NCI-H82 (cell line): ENCODE data around the gene GRK3.
"Not testable (repeated sequence)": the region's sequence is repeated elsewhere in the genome, so short reads cannot be mapped to it uniquely, and the experiment has no call there.

Source experiments
- DNase-seq: peaks from one replicate; lab custom pipeline; 2025; lab: John Stamatoyannopoulos, UW

The GRK3 gene

DNA sequence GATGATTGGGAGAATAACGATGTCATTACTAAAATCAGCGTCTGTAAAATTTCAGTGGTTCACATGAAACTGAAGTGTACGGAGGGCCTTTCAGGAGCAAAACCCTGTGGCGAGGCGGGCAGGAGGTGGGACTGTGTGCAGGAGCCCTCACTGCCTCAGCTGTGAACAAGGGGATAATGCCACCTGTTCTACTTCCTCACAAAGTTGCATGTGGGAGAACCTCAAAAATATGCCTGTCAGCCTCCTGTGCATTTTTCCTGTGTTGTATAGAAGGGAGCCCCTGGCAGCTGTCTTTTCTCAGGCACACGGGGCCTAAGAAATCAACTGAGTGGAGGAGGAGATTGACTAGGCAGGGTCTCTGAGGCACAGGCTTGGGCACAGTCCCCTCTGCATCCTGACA is 134.5 kb downstream of the GRK3 start:
- no peak for DNase-seq

DNA sequence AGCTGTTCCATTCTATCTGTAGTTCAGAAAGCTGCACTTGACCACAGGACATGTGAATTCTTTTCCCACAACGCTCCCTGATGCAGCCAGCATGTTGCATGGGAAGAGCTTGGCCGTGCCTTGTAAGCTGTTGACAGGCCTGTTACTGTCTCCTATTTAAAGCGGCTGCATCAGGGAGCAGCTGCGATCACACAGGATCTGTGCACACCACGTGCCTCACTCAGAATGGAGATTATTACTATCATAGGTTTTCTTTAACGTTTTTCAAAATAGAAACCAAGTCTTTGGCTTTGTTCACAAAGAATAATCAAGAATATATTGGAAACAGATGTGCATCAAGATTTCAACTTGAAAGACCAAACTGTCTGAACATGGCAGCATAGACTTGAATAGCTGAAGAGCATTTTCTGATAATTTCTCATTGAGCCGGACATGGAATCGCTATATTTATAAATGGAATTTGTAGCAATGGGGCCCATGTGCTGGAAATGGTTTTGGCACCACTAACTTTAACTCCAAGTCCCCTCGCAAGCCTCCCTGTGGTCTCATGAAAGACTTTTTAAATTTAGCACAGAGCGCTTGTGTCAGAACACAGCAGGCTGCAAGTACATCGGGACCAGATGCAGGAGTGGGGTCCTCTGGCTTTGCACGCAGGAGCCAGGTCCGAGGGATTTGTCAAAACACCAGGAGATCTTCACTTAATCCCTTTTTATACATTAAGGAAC is 136.7 kb downstream of the GRK3 start:
- DNase-seq = peak; percentile 88

DNA sequence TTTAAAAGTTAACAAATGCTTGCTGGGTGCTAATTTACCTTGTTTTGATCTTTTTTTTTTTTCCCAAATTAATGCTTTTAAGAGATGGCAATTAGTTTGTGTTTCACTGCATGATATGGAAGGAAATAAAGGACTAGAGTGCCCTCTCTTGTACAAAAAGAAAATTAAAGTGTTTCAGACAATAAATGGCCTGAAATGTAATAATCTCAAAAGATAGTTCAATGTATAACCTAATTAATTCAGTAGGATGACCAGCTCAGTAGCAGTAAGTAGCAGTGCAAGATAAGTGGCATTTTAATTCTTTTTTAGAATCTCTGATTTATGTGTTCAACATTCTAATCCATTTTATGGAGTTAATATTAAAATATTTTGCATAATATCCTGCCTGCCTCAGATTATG is 137.6 kb downstream of the GRK3 start:
- peak; percentile 33 for DNase-seq

DNA sequence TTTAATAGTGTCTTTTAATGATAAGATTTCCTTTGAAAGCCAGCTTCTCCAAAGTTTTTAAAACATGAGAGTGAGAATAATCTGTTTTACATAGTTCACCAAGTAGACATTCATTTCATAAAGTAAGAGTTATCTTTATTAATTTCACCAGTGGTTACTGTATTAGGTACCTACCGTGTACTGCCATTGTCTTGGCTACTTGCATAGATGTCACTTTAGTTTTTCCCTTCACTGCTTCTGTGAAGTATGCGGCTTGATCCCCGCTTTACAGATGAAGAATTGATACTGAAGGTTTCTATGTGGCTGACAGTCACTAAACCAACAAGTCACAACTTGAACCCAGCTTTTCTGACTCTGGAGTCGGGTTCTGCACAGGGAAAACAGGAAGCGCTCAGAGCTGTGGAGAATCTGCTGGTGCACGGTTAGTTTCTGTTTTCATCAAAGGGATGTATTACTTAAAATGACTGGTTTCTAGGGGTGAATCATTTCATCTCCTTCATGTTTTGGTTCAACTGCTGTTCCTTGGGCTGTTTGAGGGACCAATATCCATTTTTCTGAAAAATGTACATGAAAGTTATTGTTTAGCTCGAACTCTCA is 138.2 kb downstream of the GRK3 start:
- no peak for DNase-seq

DNA sequence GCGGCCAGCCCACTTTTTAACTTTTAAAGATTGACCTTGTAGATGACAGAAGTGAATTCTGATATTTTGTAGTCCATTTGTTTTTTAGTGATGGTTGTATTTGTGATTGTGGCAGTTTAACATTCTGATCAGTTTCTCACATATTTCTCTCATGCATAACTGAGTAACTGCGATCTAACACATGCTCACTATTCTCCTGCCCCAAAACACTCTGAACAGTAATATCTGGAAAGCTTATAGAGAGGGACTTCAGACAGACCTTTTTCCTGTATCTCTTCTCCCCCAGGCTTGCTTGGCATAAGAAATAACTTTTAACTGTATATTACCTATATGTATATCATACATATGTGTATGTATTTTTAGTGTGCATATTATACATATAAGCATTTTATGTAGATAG is 140.2 kb downstream of the GRK3 start:
- DNase-seq = no peak

DNA sequence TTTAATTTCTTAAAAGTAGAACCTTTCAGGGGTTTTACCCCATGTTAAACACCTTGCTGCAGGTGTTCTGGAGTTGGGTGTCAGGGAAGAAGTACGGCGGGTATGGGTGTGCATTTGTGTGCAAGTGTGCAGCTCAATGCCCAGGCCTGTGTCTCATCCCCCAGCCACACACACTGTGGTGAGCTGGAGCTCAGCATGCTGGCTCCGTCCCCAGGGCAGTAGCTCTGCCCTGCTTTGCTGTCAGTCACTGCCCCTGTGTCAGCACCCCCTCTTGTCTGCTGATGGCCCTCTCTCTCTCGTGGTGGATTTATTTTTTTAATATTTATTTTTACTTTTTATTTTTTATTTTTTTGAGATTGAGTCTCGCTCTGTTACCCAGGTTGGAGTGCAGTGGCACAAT is 141.7 kb downstream of the GRK3 start:
- no peak for DNase-seq

DNA sequence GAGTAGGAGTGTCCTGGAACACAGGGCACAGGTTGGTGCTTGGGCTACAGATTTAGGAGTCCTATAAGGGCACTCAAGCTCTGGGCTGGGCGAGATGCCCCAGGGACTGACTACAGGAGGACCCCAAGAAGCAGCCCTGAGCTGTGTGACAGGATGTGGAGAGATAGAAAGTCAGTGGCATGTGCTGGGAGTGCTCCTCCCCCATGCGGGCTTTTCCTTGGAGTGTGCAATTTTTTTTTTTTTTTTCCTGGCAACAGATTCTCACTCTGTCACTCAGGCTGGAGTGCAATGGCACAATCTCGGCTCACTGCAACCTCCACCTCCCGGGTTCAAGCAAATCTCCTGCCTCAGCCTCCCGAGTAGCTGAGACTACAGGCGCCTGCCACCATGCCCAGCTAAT is 144.0 kb downstream of the GRK3 start:
- not testable (repeated sequence) for DNase-seq

DNA sequence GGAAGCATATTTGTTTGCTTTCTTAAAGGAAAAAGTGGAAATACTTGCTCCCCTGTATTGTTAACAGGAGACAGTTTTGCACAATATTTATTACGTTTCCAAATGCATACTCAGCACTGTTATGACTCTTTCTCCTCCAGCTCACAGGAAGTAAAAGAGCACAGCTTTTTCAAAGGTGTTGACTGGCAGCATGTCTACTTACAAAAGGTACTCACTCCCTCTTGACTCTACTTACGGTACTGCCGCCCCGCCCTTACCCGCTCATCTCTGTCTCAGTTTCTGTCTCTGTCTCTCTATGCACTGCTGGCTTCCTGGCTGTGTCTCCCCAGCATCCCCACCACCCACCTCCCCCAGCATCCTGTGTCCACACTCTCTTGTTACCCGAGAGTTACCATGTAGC is 145.3 kb downstream of the GRK3 start:
- DNase-seq = no peak

DNA sequence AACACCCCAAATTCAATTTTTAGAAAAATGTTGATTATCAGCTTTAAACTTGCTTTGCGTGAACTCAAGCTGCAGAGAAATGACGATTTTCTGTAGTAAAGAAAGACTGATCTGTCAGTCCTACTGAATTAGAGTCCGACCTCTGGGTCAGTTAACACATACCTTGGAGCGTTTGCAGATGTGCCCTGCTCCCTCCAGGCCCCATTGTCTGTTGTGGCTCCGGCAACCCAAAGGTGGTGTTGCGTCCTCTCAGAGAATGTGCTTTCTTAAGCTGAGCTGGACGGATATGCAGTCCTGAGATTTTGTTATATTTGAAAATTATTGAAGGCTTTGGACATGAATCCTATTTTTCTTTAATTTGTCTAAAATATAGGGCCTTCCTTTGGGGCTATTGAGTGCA is 146.0 kb downstream of the GRK3 start:
- DNase-seq = no peak

DNA sequence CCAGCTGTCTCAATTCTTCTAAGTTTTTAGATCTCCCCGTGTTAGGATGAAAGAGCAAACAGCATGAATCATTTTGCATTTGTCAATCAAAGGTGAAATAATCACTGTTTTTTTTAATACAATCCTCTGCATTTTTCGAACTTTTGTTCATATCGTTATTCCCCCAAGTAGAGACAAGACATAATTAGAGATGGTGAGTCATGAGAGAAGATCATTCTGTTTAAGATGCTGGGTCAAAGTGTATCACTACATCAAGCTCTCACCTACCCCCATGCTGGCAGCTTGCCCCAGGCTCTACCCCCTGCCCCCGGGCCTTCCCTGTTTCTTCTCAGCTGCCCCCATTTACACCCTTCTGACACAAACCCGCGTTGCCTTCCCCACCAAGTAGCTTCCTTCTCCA is 147.0 kb downstream of the GRK3 start:
- no peak for DNase-seq

DNA sequence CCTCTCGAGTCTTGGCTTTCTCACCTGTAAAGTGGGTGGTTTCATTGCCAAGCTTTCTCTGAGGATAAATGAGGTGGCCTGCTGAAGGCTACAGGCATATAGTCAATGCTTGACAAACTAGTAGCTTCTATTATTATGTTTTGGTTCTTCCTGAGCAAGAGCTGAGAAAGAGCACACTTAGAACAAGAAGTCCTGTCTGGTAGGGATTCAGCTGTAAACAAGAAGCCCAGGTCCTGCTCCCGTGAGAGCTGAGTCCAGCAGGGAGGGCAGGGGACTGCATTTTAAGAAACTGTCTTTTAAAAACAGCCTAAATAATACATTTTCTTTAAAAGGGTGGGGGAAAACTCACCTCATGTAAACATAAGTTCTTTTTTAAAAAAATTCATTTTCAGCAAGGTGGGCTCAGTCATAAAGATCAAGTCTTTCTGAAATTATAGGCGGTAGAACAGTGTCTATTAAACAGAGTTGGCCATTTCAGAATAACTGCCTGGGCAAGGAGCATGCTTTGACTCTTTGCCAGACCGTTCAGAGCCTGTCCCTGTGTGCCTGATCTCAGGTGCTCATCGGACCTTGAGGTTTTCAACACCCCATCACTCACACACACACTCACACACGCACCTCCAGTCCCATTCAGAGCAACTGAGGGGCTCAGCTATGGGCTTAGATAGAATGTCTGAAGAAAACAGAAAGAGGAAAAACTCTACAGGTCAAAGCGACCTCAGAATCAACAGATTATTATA is 148.4 kb downstream of the GRK3 start:
- DNase-seq = no peak

DNA sequence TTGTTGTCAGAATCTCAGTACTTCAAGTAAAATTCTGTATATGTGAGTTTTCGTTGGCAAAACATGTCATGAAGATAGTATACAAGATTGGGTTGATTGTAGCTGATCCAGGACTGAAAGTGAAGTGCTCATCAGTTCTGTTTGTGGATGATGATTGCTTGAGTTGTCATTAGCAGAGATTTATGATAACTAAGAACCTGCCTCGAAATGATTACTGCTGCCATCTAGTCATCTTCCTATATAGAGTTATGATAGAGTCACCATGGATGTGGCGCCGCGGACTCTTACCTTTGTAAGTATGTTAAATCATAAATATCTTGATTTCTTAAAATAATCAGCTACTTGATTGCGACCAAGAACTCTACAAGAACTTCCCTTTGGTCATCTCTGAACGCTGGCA is 149.6 kb downstream of the GRK3 start:
- DNase-seq = no peak

DNA sequence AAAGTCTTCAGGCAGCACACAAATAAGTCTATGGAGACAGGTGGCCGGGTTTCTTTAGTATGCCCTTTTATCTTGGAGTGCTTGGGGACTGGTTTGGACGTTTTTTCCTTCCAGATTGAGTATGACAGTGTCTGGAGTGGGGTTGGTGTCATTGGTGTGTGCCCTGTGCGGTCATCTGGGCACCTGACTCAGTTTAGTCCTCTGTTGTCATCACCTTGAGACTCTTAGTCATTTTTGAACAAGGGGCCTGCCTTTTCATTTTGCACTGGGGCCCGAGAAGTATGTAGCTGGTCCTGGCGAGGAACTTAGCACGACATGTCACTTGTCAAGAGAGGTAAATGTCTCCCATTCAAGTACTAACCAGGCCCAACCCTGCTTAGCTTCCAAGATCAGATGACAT is 150.3 kb downstream of the GRK3 start:
- no peak for DNase-seq

DNA sequence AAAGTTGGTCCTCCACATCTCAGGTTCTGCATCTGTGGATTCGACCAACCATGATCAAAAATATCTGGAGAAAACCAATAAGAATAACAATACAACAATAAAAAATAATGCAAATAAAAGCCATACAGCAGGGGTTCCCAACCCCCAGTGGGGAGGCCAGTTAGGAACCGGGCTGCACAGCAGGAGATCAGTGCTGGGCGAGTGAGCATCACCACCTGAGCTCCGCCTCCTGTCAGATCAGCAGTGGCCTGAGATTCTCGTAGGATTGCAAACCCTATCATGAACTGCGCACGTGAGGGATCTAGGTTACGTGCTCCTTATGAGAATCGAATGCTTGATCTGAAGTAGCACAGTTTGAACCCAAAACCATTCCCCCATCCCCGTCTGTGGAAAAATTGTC is 152.2 kb downstream of the GRK3 start:
- peak; percentile 22 for DNase-seq

DNA sequence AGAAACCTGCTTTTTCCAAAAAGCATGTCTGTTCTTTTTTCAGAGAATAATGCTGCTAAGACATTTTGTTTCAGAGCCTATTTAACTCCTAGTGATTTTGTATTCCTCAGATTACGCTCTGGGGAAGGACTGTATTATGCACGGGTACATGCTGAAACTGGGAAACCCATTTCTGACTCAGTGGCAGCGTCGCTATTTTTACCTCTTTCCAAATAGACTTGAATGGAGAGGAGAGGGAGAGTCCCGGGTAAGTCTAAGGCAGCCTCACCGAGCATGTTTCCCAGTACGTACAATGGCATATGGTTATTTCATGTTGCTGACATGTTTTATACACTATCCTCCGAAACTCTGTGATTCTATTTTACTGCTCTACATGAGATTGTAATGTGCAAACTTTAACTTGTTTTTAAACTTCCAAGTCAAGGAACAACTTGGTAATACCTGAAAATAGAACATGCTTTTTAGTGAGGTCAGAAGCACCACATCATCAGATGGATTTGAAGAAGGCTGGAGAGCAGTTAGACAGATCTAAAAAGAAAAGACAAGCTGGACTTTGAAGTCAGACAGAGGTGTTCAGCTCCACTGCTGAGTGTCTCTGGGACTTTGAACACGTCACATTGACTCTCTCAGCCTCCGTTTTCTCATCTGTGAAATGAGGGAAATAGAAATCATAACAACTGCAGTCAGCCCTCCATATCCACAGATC is 153.8 kb downstream of the GRK3 start:
- no peak for DNase-seq

DNA sequence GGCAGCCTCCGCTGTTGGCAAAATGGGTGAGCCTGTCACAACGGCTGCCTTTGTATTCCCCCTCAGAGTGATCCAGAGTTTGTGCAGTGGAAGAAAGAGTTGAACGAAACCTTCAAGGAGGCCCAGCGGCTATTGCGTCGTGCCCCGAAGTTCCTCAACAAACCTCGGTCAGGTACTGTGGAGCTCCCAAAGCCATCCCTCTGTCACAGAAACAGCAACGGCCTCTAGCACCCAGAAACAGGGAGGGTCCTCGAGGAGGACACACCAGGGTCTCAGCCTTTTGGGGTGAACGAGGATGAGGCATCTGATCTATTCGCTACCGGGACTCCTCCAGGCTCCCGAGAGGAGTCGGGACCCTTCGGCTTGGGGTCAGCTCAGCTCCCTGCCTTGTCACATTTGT is 157.7 kb downstream of the GRK3 start:
- no peak for DNase-seq

DNA sequence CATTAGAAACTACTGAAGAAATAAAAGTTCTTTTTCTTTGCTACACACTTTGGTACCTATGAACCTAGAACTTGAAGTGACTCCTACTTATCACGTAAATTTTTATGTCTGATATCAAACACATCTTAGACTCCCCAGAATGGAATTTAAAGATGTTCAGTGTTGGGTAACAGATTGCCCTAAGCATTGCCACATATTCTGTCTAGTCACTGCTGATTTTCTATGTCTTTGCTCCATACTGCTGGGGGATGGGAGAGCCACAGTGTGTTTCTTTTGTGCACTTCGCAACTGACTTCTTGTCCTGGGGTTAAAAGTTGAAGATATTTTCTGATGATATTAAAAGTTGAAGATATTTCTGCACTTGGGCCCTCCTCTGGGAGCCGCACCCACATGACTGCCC is 158.2 kb downstream of the GRK3 start:
- DNase-seq = no peak

DNA sequence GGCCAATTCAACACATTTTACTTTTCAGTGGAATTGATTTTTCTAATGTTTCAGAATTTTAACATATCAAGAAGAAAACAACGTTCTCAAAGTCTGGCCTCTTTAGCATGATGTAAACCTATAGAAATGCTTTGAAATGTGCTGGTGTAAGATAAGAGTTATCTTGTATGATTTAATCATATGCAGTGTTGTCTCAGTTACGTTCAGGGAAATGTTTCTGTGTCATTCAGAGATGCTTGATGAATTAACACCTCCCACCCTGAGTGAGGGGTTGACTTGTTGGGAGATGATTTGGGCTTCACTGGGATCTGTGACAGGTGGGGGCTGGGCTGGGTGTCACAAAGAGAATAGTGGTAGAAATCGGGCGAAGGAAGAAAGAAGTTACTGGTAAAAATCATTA is 161.8 kb downstream of the GRK3 start:
- no peak for DNase-seq

DNA sequence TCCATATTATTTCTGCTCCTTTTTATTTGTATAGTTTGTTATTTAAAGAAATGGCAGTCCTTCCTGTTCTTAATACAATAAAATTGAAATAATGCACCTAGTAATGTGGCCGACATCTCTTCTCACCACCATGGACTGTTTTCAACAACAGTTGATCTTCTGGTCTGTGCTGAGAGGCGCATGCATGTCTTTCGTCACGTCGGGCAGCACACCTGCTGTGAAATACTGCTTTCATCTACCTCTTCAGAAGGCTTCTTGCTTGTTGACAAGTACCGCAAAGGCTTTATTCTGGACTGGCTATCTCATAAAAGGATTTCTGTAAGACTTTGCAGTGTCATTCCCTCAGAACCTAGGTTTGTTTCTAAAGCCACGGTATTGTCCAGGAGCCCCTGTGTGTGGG is 163.6 kb downstream of the GRK3 start:
- DNase-seq = no peak

DNA sequence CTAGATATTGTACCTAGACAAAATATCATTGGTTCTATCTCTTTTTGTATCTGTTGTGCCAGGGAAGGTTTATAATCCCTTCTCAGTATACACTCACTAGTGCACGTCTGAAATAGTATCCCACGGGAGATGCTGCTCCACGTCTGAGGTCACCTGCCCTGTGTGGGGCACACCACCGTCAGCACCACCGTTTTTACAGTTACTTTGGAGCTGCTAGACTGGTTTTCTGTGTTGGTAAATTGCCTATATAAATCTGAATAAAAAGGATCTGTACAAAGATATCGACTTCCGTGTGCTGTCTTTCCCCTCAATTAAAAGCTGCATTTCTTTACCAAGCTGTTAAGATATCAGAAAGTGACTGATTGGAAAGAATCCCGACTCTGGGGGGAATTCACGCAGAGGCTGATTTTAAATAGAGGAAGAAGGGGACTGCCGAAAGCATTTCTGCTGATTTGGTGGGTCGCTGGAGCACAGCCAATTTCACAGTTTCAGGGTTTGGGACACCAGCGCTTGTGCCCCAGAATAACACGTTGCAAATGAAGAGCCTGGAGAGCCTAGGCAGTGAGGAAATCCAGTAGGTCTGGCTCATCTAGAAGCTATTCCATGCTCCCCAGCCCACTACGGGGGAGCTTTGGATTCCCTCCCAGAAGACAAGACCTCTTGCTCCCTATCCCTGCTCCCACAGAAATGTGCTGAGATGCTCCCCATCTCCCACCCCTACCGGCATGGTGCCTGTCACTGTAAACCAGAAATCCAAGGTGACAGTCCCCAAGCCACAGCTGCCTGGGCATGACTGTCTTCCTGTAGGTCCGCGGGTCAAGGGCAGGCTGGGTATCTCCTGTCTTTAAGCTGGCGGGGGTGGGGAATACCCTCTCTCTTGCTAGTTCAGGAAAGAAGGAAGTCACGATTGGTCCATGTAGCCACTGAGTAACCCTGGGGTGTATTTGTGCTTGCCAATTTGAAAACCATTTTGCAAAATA is 164.8 kb downstream of the GRK3 start:
- no peak for DNase-seq

DNA sequence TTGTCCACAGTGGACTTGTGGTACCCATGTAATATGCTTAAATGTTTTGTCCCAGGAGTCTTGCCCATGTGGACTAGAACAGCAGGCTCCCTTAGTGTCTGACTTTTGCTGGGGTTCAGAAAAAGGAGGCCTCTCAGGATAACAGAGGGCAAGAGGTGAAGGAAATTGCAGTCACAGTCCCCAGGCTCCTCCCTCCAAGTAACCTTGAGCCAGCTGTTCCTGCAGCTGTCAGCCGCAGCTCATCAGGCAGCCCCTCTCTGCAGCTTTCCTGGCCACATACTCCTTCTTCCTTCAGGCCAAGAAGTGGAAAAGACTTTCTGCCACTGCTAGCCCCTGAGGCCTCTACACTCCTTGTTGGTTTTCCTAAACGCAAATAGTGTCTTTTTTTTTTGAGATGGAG is 171.2 kb downstream of the GRK3 start:
- no peak for DNase-seq
